22Rv1 (cell line): ENCODE data around the gene TMEM174.

Experiments
- CTCF ChIP-seq: fragments of 450-650 bp; IDR thresholded peaks from 2 replicates; pipeline ENCODE4 v1.5.1; 2017; ENCODE audit warnings: mild to moderate bottlenecking
- ZFX ChIP-seq: fragments of 450-650 bp; IDR thresholded peaks from 2 replicates; pipeline ENCODE4 v1.6.1; 2017; ENCODE audit warnings: antibody characterized with exemption, borderline replicate concordance

- TF ChIP-seq CTCF (no peak), ZFX (no peak)
Measured at GRCh38 chr5:73215531-73215890, 42.5 kb downstream of the TMEM174 start.
